Prostate gland (tissue), 2 donors: ENCODE measurements around the gene SCTR. TPM values are rescaled to one million over a fixed set of nuclear protein-coding genes. Genes with fewer than 3 reads are reported as not detected.
A peak's percentile ranks its signal among the peaks of the same experiment; 100 is the strongest.

Experiments used
- DNase-seq: peaks from one replicate; pipeline ENCODE4 v3.0.0-alpha.2; 2019; ENCODE audit warnings: low spot score
- H3K27ac ChIP-seq, 2 donors: fragments of 200-600 bp; sonication (generic); 2 replicates each; pipeline ENCODE4 v1.5.1; 2017 to 2019
- H3K27me3 ChIP-seq: fragments of 200-600 bp; sonication (generic); replicated peaks from 2 replicates; pipeline ENCODE4 v1.5.1; 2019; ENCODE audit not compliant: insufficient read depth
- H3K36me3 ChIP-seq, 2 donors: fragments of 200-600 bp; sonication (generic); 1 replicate in 1 of 2; 2 replicates in 1 of 2; pipeline versions ENCODE4 v1.5.1 to v1.8.1; 2017 to 2019
- H3K4me1 ChIP-seq: fragments of 200-600 bp; sonication (generic); replicated peaks from 2 replicates; pipeline ENCODE4 v1.5.1; 2019
- H3K4me3 ChIP-seq, 2 donors: fragments of 200-600 bp; sonication (generic); 2 replicates each; pipeline ENCODE4 v1.5.1; 2017 to 2019
- H3K9me3 ChIP-seq: fragments of 200-600 bp; sonication (generic); 2 replicates; pipeline ENCODE4 v1.5.1; 2017
- CTCF ChIP-seq, 4 experiments: fragments of 200-600 bp in 2 of 4; fragments of 450-650 bp in 2 of 4; sonication (generic) in 2 of 4; IDR thresholded peaks; 1 replicate in 3 of 4; 2 replicates in 1 of 4; pipeline ENCODE4 v1.5.1; 2016 to 2019; ENCODE audit warnings: antibody characterized with exemption in 4 of 4, mild to moderate bottlenecking in 2 of 4, moderate library complexity in 2 of 4
- POLR2A ChIP-seq: fragments of 450-650 bp; IDR thresholded peaks from one replicate; pipeline ENCODE4 v1.6.1; 2016; ENCODE audit warnings: antibody characterized with exemption, mild to moderate bottlenecking
- POLR2AphosphoS5 ChIP-seq: sonication (generic); formaldehyde crosslinking; IDR thresholded peaks from one replicate; pipeline ENCODE4 v1.6.1; 2017; ENCODE audit warnings: antibody characterized with exemption
- WGBS: methylation state at CpG from one replicate; pipeline ENCODE4 v1.1.5; 2018; 5-methylcytosine and 5-hydroxymethylcytosine counted together
- intact Hi-C: fragments of 100-400 bp; cut with DNase I; formaldehyde crosslinking; loops from one replicate; pipeline ENCODE4 v1.14.2; 2022
- total RNA-seq, 2 donors: library from RNA; depleted of rRNA; stranded (reverse); fragments of >200 nt; gene quantifications; one replicate each; pipeline ENCODE4 v1.1.0, GENCODE V29; 2016

Gene SCTR
- total RNA-seq, 2 donors from 2014 or later, result not detected

- DNase-seq, result no peak
- H3K4me3 ChIP-seq, result no peak overlapping the region
- H3K9me3 ChIP-seq, result no peaks in the 10 kb centered on the region
- no peak overlapping the region for H3K27ac ChIP-seq
- H3K4me1 ChIP-seq, result peaks cover 3% of the 10 kb centered on the region
- TF ChIP-seq POLR2AphosphoS5 (no peak), CTCF (IDR thresholded peaks at IDR 0.05) (no peak)
- no peaks in the 10 kb centered on the region for H3K36me3 ChIP-seq
- 90% methylated on average over 10 of the region's 10 CpGs for WGBS
- intact Hi-C loops, result no loop called here
- no peaks in the 10 kb centered on the region for H3K27me3 ChIP-seq
These were observed 34.9 kb downstream of the SCTR start for GRCh38 chr2:119489232-119489952.

GRCh38 chr2:119488245-119489214, 35.8 kb downstream of the SCTR start:
- no peak overlapping the region for H3K27ac ChIP-seq
- H3K36me3 ChIP-seq, result no peaks in the 10 kb centered on the region
- intact Hi-C loops, result no loop called here
- DNase-seq, result no peak
- H3K27me3 ChIP-seq, result no peaks in the 10 kb centered on the region
- no peak overlapping the region for H3K4me3 ChIP-seq
- no peaks in the 10 kb centered on the region for H3K9me3 ChIP-seq
- WGBS, result 84% methylated on average over 24 of the region's 24 CpGs
- H3K4me1 ChIP-seq, result peaks cover 3% of the 10 kb centered on the region
- TF ChIP-seq POLR2A (no peak), CTCF (IDR thresholded peaks at IDR 0.05) (no peak), POLR2AphosphoS5 (no peak)

GRCh38 chr2:119487434-119488244, 36.6 kb downstream of the SCTR start:
- intact Hi-C loops, result no loop called here
- no peak overlapping the region for H3K4me3 ChIP-seq
- H3K9me3 ChIP-seq, result no peaks in the 10 kb centered on the region
- H3K4me1 ChIP-seq, result peaks cover 3% of the 10 kb centered on the region
- WGBS, result 61% methylated on average over 9 of the region's 9 CpGs
- no peaks in the 10 kb centered on the region for H3K27me3 ChIP-seq
- no peak for TF ChIP-seq POLR2AphosphoS5
- TF ChIP-seq CTCF (IDR thresholded peaks at IDR 0.05), result no peak
- TF ChIP-seq POLR2A, result no peak
- H3K27ac ChIP-seq, result no peak overlapping the region
- no peaks in the 10 kb centered on the region for H3K36me3 ChIP-seq
- no peak for DNase-seq

- H3K27ac ChIP-seq, result no peak overlapping the region
- no peaks in the 10 kb centered on the region for H3K36me3 ChIP-seq
- no peak overlapping the region for H3K4me3 ChIP-seq
- WGBS, result 76% methylated on average over 6 of the region's 7 CpGs
- no peaks in the 10 kb centered on the region for H3K9me3 ChIP-seq
- intact Hi-C loops, result no loop called here
- DNase-seq, result peak; percentile 2
- peaks cover 2% of the 10 kb centered on the region for H3K4me1 ChIP-seq
- H3K27me3 ChIP-seq, result no peaks in the 10 kb centered on the region
- TF ChIP-seq POLR2AphosphoS5 (no peak), POLR2A (no peak)
These were observed 37.4 kb downstream of the SCTR start for GRCh38 chr2:119486886-119487285.
